ENCODE measurements around the gene CHPT1.
"Not testable (repeated sequence)": the region's sequence is repeated elsewhere in the genome, so short reads cannot be mapped to it uniquely, and the experiment has no call there.

The CHPT1 gene

GRCh38 chr12:101671157-101671791 is 26.2 kb upstream of the CHPT1 start:
- TF ChIP-seq, protein P1, sequence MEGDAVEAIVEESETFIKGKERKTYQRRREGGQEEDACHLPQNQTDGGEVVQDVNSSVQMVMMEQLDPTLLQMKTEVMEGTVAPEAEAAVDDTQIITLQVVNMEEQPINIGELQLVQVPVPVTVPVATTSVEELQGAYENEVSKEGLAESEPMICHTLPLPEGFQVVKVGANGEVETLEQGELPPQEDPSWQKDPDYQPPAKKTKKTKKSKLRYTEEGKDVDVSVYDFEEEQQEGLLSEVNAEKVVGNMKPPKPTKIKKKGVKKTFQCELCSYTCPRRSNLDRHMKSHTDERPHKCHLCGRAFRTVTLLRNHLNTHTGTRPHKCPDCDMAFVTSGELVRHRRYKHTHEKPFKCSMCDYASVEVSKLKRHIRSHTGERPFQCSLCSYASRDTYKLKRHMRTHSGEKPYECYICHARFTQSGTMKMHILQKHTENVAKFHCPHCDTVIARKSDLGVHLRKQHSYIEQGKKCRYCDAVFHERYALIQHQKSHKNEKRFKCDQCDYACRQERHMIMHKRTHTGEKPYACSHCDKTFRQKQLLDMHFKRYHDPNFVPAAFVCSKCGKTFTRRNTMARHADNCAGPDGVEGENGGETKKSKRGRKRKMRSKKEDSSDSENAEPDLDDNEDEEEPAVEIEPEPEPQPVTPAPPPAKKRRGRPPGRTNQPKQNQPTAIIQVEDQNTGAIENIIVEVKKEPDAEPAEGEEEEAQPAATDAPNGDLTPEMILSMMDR (IDR thresholded peaks at IDR 0.05): no peak
- no peak for TF ChIP-seq ZFX (IDR thresholded peaks at IDR 0.05; ENCODE audit: borderline replicate concordance)
- H3K27ac ChIP-seq: no peak overlapping the region

- TF ChIP-seq ZFX (IDR thresholded peaks at IDR 0.05; ENCODE audit: borderline replicate concordance): no peak
- TF ChIP-seq, protein P1 (IDR thresholded peaks at IDR 0.05): no peak
These were observed 25.6 kb upstream of the CHPT1 start for GRCh38 chr12:101671833-101672232.

GRCh38 chr12:101675555-101675954 is 21.9 kb upstream of the CHPT1 start:
- H3K27ac ChIP-seq: no peak overlapping the region
- TF ChIP-seq ZFX (IDR thresholded peaks at IDR 0.05; ENCODE audit: borderline replicate concordance): no peak
- TF ChIP-seq, protein P1 (IDR thresholded peaks at IDR 0.05): no peak

More at GRCh38 chr12:101671833-101672232, 25.6 kb upstream of the CHPT1 start:
- no peak overlapping the region for H3K27ac ChIP-seq

GRCh38 chr12:101676497-101676896 is 20.9 kb upstream of the CHPT1 start:
- H3K27ac ChIP-seq: not testable (repeated sequence)

DNA sequence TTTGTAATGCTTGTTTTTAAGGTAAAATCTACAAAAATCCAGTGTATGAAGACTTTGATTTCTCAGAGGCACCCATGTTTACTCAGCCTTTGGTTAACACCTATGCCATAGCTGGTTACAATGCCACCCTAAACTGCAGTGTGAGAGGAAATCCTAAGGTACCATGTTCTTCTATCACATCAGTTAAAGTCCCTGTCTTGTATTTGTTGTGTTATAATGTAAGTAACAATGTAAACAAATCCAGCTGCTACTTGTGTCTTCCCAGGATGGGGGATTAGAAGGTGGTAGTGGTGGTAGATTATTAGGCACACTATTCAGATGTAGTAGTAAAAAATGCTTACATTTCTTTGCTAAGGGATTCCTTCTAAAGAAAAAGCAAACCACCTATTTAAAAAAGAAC is 19.4 kb upstream of the CHPT1 start:
- TF ChIP-seq ZFX (IDR thresholded peaks at IDR 0.05; ENCODE audit: borderline replicate concordance): no peak
- TF ChIP-seq, protein P1 (IDR thresholded peaks at IDR 0.05): no peak
- H3K27ac ChIP-seq: no peak overlapping the region; the same call in 1 of the 2 replicates

GRCh38 chr12:101680240-101680639 is 17.2 kb upstream of the CHPT1 start:
- TF ChIP-seq, protein P1 (IDR thresholded peaks at IDR 0.05): no peak
- no peak for TF ChIP-seq ZFX (IDR thresholded peaks at IDR 0.05; ENCODE audit: borderline replicate concordance)
- H3K27ac ChIP-seq: no peak overlapping the region

- H3K27ac ChIP-seq: no peak overlapping the region
- TF ChIP-seq, protein P1 (IDR thresholded peaks at IDR 0.05): no peak
- TF ChIP-seq ZFX (IDR thresholded peaks at IDR 0.05; ENCODE audit: borderline replicate concordance): no peak
These were observed 16.8 kb upstream of the CHPT1 start for GRCh38 chr12:101680647-101681046.

DNA sequence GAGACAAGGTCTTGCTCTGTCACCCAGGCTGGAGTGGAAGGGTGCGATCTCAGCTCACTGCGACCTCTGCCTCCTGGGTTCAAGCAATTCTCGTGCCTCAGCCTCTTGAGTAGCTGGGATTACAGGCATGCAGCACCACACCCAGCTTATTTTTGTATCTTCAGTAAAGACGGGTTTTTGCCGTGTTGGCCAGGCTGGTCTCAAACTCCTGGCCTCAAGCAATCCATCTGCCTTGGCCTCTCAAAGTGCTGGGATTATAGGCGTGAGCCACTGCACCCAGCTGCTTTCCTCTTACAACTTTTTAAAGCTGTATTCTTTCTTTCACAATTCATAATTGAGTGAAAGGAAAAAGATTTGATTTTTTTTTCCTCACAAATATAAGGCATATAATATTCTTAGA is 15.8 kb upstream of the CHPT1 start:
- not testable (repeated sequence) for H3K27ac ChIP-seq

Data from 22Rv1 (cell line).